A549 (cell line): ENCODE data around the gene PCDHGA7. TPM values are rescaled to one million over a fixed set of nuclear protein-coding genes. Genes with fewer than 3 reads are reported as not detected.
A peak's percentile ranks its signal among the peaks of the same experiment; 100 is the strongest.
"Not testable (repeated sequence)": the region's sequence is repeated elsewhere in the genome, so short reads cannot be mapped to it uniquely, and the experiment has no call there.

ENCODE experiments used
- ATAC-seq, 2 experiments: fragments of 200-7000 bp in 1 of 2; fragments of >200 bp in 1 of 2; cut with Nextera tagmentation in 1 of 2; cut with Tn5 transposase in 1 of 2; 3 replicates each; pipeline versions ENCODE4 v1.8.0 to v1.9.1; 2018 to 2020; ENCODE audit warnings: mild to moderate bottlenecking in 1 of 2, moderate library complexity in 1 of 2
- CTCF ChIA-PET: fragments of 300-600 bp; sonication (Branson Sonifier 250); formaldehyde crosslinking; extraction: SDS; loops from one replicate; lab custom pipeline; 2021; ENCODE audit warnings: antibody characterized with exemption, inconsistent platforms; lab: Yijun Ruan, JAX
- POLR2A ChIA-PET: fragments of 350-600 bp; formaldehyde crosslinking; extraction: SDS; loops from one replicate; lab custom pipeline; 2021; ENCODE audit warnings: antibody characterized with exemption, inconsistent platforms; lab: Yijun Ruan, JAX
- DNase-seq, 2 experiments: peaks; one replicate each; pipeline versions ENCODE4 v3.0.0 to v3.0.0-alpha.2; 2011 to 2016; ENCODE audit warnings: low read depth in 1 of 2, low spot score in 1 of 2
- FAIRE-seq: peaks from 2 replicates; lab custom pipeline; 2011; peaks lifted over from hg19 to GRCh38; lab: Jason Lieb, UNC
- H3K27ac ChIP-seq, 2 experiments: fragments of >200 bp; sonication (Bioruptor Twin); formaldehyde crosslinking; 3 replicates each; pipeline ENCODE4 v1.5.1; 2016 to 2017
- H3K4me1 ChIP-seq: fragments of >200 bp; sonication (Bioruptor Twin); formaldehyde crosslinking; 3 replicates; pipeline ENCODE4 v1.6.1; 2016
- H3K4me2 ChIP-seq: fragments of >200 bp; sonication (Bioruptor Twin); formaldehyde crosslinking; 3 replicates; pipeline ENCODE4 v1.6.1; 2016
- H3K4me3 ChIP-seq: fragments of >200 bp; sonication (Bioruptor Twin); formaldehyde crosslinking; 3 replicates; pipeline ENCODE4 v1.5.1; 2016
- H3K9me3 ChIP-seq: fragments of >200 bp; sonication (Bioruptor Twin); formaldehyde crosslinking; 3 replicates; pipeline ENCODE4 v1.6.1; 2016
- CBX2 ChIP-seq: fragments of 200-600 bp; sonication (generic); IDR thresholded peaks from 2 replicates; pipeline ENCODE4 v1.6.1; 2016; ENCODE audit warnings: low read depth, mild to moderate bottlenecking, borderline replicate concordance
- CEBPB ChIP-seq, 2 experiments: fragments of >200 bp in 1 of 2; sonication (Bioruptor Twin) in 1 of 2; formaldehyde crosslinking in 1 of 2; IDR thresholded peaks; 2 replicates each; pipeline ENCODE4 v1.6.1; 2012 to 2016
- CTCF ChIP-seq: fragments of >200 bp; sonication (Bioruptor Twin); formaldehyde crosslinking; IDR thresholded peaks from 3 replicates; pipeline ENCODE4 v1.5.1; 2016
- E2F6 ChIP-seq: IDR thresholded peaks from 2 replicates; pipeline ENCODE4 v1.6.1; 2012; ENCODE audit warnings: low read depth, borderline replicate concordance
- FOSB ChIP-seq: fragments of 250-450 bp; sonication (Bioruptor Pico); IDR thresholded peaks from 2 replicates; pipeline ENCODE4 v1.5.0; 2020; ENCODE audit warnings: mild to moderate bottlenecking, moderate library complexity
- HES2 ChIP-seq: fragments of >200 bp; sonication (Bioruptor Twin); formaldehyde crosslinking; IDR thresholded peaks from 2 replicates; pipeline ENCODE4 v1.6.1; 2016
- HMGXB4 ChIP-seq: fragments of 250-450 bp; sonication (Bioruptor Pico); IDR thresholded peaks from 2 replicates; pipeline ENCODE4 v1.5.0; 2021; ENCODE audit warnings: mild to moderate bottlenecking, moderate library complexity, borderline replicate concordance
- KDM1A ChIP-seq: fragments of 200-600 bp; sonication (generic); IDR thresholded peaks from 2 replicates; pipeline ENCODE4 v1.6.1; 2016; ENCODE audit warnings: low read depth, mild to moderate bottlenecking
- RAD21 ChIP-seq, 2 experiments: fragments of >200 bp in 1 of 2; sonication (Bioruptor Twin) in 1 of 2; formaldehyde crosslinking in 1 of 2; IDR thresholded peaks in 1 of 2; conservative IDR thresholded peaks in 1 of 2; 2 replicates in 1 of 2; 3 replicates in 1 of 2; pipeline ENCODE4 v1.6.1; 2012 to 2018; ENCODE audit warnings: inconsistent platforms in 1 of 2
- RARB ChIP-seq: fragments of 250-450 bp; sonication (Bioruptor Pico); IDR thresholded peaks from 2 replicates; pipeline ENCODE4 v1.8.0; 2021; ENCODE audit warnings: mild to moderate bottlenecking, moderate library complexity
- RNF2 ChIP-seq: fragments of 200-600 bp; sonication (generic); IDR thresholded peaks from 2 replicates; pipeline ENCODE4 v1.6.1; 2016; ENCODE audit warnings: low read depth, mild to moderate bottlenecking, antibody characterized with exemption, moderate library complexity, borderline replicate concordance
- TFCP2L1 ChIP-seq: fragments of 250-450 bp; sonication (Bioruptor Pico); IDR thresholded peaks from 2 replicates; pipeline ENCODE4 v1.5.0; 2021; ENCODE audit warnings: mild to moderate bottlenecking
- TP53 ChIP-seq: fragments of 250-450 bp; sonication (Bioruptor Pico); IDR thresholded peaks from 2 replicates; pipeline ENCODE4 v1.5.0; 2021; ENCODE audit warnings: mild to moderate bottlenecking, moderate library complexity
- ZNF302 ChIP-seq: fragments of 250-450 bp; sonication (Bioruptor Pico); IDR thresholded peaks from 2 replicates; pipeline ENCODE4 v1.9.0; 2021; ENCODE audit warnings: inconsistent platforms, mild to moderate bottlenecking, moderate library complexity
- WGBS: methylation state at CpG from one replicate; pipeline ENCODE4 v1.1.6; 2017; ENCODE audit errors: missing lambda C conversion rate; 5-methylcytosine and 5-hydroxymethylcytosine counted together
- polyA plus RNA-seq, 4 experiments: library from polyadenylated mRNA; depleted of rRNA in 3 of 4; stranded (reverse); fragments of >200 nt; fragmentation: RNase III in 1 of 4; extraction: RNeasy Plus Mini Kit Qiagen cat#74134 plus additional on column Dnase treatment in 1 of 4; gene quantifications; 2 replicates in 3 of 4; 3 replicates in 1 of 4; pipeline ENCODE4 v1.2.3, GENCODE V29; 2011 to 2017

Gene PCDHGA7
- polyA plus RNA-seq, 2 of the 4 experiments (the other 2 are of a cell fraction) = 0.76 to 1.1 TPM

GRCh38 chr5:141387557-141388311 is 5.2 kb downstream of the PCDHGA7 start, which contains the start of gene PCDHGB4:
Gene PCDHGB4, plus strand, starts transcription at chr5:141387698. Its CDS starts 187 bp downstream, at chr5:141387885.
- CTCF ChIA-PET = interaction anchor here (0.8 to 3.7 kb wide), 6 partner anchors 17 to 176 kb away, joined by 3 to 16 read pairs (median 3); partner anchors contain the start of genes PCDHGA2, PCDHGA5, PCDHGB3 and PCDHGC3
- peak in 1 of 2 experiments; percentile 42 for DNase-seq
- H3K4me3 ChIP-seq = not testable (repeated sequence)

GRCh38 chr5:141388661-141389060 is 6.1 kb downstream of the PCDHGA7 start:
- no peak for ATAC-seq
- POLR2A ChIA-PET = no interaction called here
- DNase-seq = no peak
- peaks cover 70% of the 10 kb centered on the region for H3K9me3 ChIP-seq
- WGBS = 62% methylated on average over 10 of the region's 10 CpGs
- H3K27ac ChIP-seq = no peak overlapping the region
- H3K4me1 ChIP-seq = no peaks in the 10 kb centered on the region
- no peak for FAIRE-seq
- no peak overlapping the region for H3K4me3 ChIP-seq
- CTCF ChIA-PET = interaction anchor here (1.0 to 3.3 kb wide), 4 partner anchors 87 to 304 kb away, joined by 3 to 12 read pairs (median 4); partner anchors contain the start of gene PCDHGC3
- TF ChIP-seq RNF2 = no peak
- no peak for TF ChIP-seq TP53 (CRISPR knock-in tag)
- peak; percentile 70 to 88; a peak in 3 of 4 replicates for TF ChIP-seq CEBPB (IDR thresholded peaks at IDR 0.05)
- TF ChIP-seq, all 56 proteins: peak for 1
- H3K4me2 ChIP-seq = no peak overlapping the region

More at GRCh38 chr5:141387557-141388311, 5.2 kb downstream of the PCDHGA7 start, which contains the start of gene PCDHGB4:
- peaks cover 66% of the 10 kb centered on the region for H3K9me3 ChIP-seq
- peak; percentile 13; the same call in 1 of the 3 replicates for TF ChIP-seq CTCF
- peak; percentile 26 to 31; a peak in 2 of 5 replicates for TF ChIP-seq RAD21 (conservative IDR thresholded peaks at IDR 0.05 in 1 of 2, IDR thresholded peaks at IDR 0.05 in 1 of 2)
- peak; percentile 63 to 64 for ATAC-seq
- POLR2A ChIA-PET, FAIRE-seq, H3K27ac ChIP-seq, H3K4me1 ChIP-seq, H3K4me2 ChIP-seq: not testable (repeated sequence)
- WGBS = 65% methylated on average over 23 of the region's 40 CpGs

- FAIRE-seq (no peak), DNase-seq (no peak), ATAC-seq (no peak)
- no peak overlapping the region for H3K27ac ChIP-seq
- POLR2A ChIA-PET = no interaction called here
- CTCF ChIA-PET = interaction anchor here (0.9 to 3.3 kb wide), 7 partner anchors 8 to 305 kb away, joined by 3 to 12 read pairs (median 6); partner anchors contain the start of genes PCDHGB1 and PCDHGC3
- no peaks in the 10 kb centered on the region for H3K4me1 ChIP-seq
- peaks cover 72% of the 10 kb centered on the region for H3K9me3 ChIP-seq
- no peak for TF ChIP-seq CBX2
- no peak for TF ChIP-seq KDM1A
- no peak for TF ChIP-seq RARB (CRISPR knock-in tag)
- TF ChIP-seq ZNF302 (CRISPR knock-in tag) = no peak
- TF ChIP-seq CTCF = no peak
- no peak for TF ChIP-seq HES2
- TF ChIP-seq TFCP2L1 (CRISPR knock-in tag) = no peak
- TF ChIP-seq FOSB = no peak
- TF ChIP-seq TP53 (CRISPR knock-in tag) = no peak
- TF ChIP-seq E2F6 = no peak
- TF ChIP-seq HMGXB4 (CRISPR knock-in tag) = no peak
- no peak overlapping the region for H3K4me3 ChIP-seq
- WGBS = 84% methylated on average over 69 of the region's 77 CpGs
- no peak overlapping the region for H3K4me2 ChIP-seq
Observed at GRCh38 chr5:141389153-141390042, 6.9 kb downstream of the PCDHGA7 start.
